ENCODE data around the gene WDFY4. TPM values are rescaled to one million over a fixed set of nuclear protein-coding genes. Genes with fewer than 3 reads are reported as not detected.

Gene WDFY4
- total RNA-seq, 1 experiment from 2014 or later: not detected

GRCh38 chr10:48941427-48942075 is 256.9 kb downstream of the WDFY4 start:
- no peak for DNase-seq (ENCODE audit: low spot score)

GRCh38 chr10:48943096-48943495 is 258.4 kb downstream of the WDFY4 start:
- no peak for DNase-seq (ENCODE audit: low spot score)

- DNase-seq (ENCODE audit: low spot score): no peak
Measured at GRCh38 chr10:48944171-48944570, 259.5 kb downstream of the WDFY4 start.

- no peak for DNase-seq (ENCODE audit: low spot score)
Measured at GRCh38 chr10:48945441-48946130, 260.9 kb downstream of the WDFY4 start.

GRCh38 chr10:48946332-48946731 is 261.7 kb downstream of the WDFY4 start:
- DNase-seq (ENCODE audit: low spot score): no peak

- peak; percentile 49 for DNase-seq (ENCODE audit: low spot score)
Measured at GRCh38 chr10:48946891-48947500, 262.3 kb downstream of the WDFY4 start.

- no peak for DNase-seq (ENCODE audit: low spot score)
Measured at GRCh38 chr10:48947690-48948469, 263.2 kb downstream of the WDFY4 start.

GRCh38 chr10:48948470-48949037 is 263.9 kb downstream of the WDFY4 start:
- DNase-seq (ENCODE audit: low spot score): no peak

- DNase-seq (ENCODE audit: low spot score): no peak
Measured at GRCh38 chr10:48951707-48952106, 267.0 kb downstream of the WDFY4 start.

GRCh38 chr10:48957361-48958151 is 272.9 kb downstream of the WDFY4 start:
- no peak for DNase-seq (ENCODE audit: low spot score)

GRCh38 chr10:48958598-48959190 is 274.0 kb downstream of the WDFY4 start:
- no peak for DNase-seq (ENCODE audit: low spot score)

GRCh38 chr10:48964038-48964437 is 279.4 kb downstream of the WDFY4 start:
- DNase-seq (ENCODE audit: low spot score): no peak

GRCh38 chr10:48965460-48965859 is 280.8 kb downstream of the WDFY4 start:
- no peak for DNase-seq (ENCODE audit: low spot score)

- DNase-seq (ENCODE audit: low spot score): no peak
Measured at GRCh38 chr10:48968036-48968435, 283.4 kb downstream of the WDFY4 start.

GRCh38 chr10:48970046-48970445 is 285.4 kb downstream of the WDFY4 start:
- no peak for DNase-seq (ENCODE audit: low spot score)

- no peak for DNase-seq (ENCODE audit: low spot score)
Measured at GRCh38 chr10:48970654-48971053, 286.0 kb downstream of the WDFY4 start.

- DNase-seq (ENCODE audit: low spot score): no peak
Measured at GRCh38 chr10:48973065-48973464, 288.4 kb downstream of the WDFY4 start.

- DNase-seq (ENCODE audit: low spot score): no peak
Measured at GRCh38 chr10:48974510-48975156, 290.0 kb downstream of the WDFY4 start.

- DNase-seq (ENCODE audit: low spot score): no peak
Measured at GRCh38 chr10:48976196-48976595, 291.5 kb downstream of the WDFY4 start.

- no peak for DNase-seq (ENCODE audit: low spot score)
Measured at GRCh38 chr10:48978318-48978717, 293.6 kb downstream of the WDFY4 start.

Measured in A172 (cell line).